Hepatocyte (in vitro differentiated cells): ENCODE data around the gene MAPK14.

Experiments used
- CTCF ChIP-seq: fragments of 200-600 bp; sonication (generic); IDR thresholded peaks from 2 replicates; pipeline ENCODE4 v1.5.1; 2016; ENCODE audit warnings: antibody characterized with exemption, mild to moderate bottlenecking; ENCODE audit not compliant: poor library complexity
- EZH2 ChIP-seq: fragments of 200-600 bp; sonication (generic); IDR thresholded peaks from 2 replicates; pipeline ENCODE4 v1.6.1; 2016; ENCODE audit warnings: antibody characterized with exemption, mild to moderate bottlenecking, borderline replicate concordance
- EZH2phosphoT487 ChIP-seq: fragments of 200-600 bp; sonication (generic); IDR thresholded peaks from one replicate; pipeline ENCODE4 v1.6.1; 2018; ENCODE audit warnings: antibody characterized with exemption, mild to moderate bottlenecking, low read depth, moderate library complexity; ENCODE audit not compliant: unreplicated experiment, severe bottlenecking

- TF ChIP-seq CTCF, result no peak
- no peak for TF ChIP-seq EZH2
- no peak for TF ChIP-seq EZH2phosphoT487
These were observed 6.8 kb downstream of the MAPK14 start for GRCh38 chr6:36034441-36034840.
